Measurements from ENCODE around the gene SLC4A11. TPM values are rescaled to one million over a fixed set of nuclear protein-coding genes. Genes with fewer than 3 reads are reported as not detected.
A peak's percentile ranks its signal among the peaks of the same experiment; 100 is the strongest.

The SLC4A11 gene
- polyA plus RNA-seq, 2 of the 4 experiments (the other 2 are of a cell fraction), result 2.0 to 10.7 TPM

DNA sequence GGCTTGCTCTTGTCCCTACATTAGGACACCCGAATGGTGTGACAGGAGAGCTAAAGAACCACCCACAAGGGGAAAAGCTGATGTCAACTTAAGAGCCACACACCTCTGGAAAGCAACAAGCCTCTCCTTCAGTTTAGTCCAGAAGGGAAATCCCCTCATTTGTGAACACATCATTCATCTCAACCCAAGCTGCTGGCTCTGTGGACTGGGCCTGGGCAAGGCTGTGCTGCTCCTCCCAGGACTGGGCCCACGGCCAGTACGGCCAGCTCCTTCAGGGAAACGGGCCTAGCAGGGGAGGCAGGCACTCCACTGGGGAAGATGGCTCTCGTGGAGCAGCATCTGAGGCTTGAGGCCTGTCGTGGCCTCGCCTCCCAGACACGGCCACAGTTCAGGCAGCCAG lies 12.8 kb upstream of the SLC4A11 start:
- Histone ChIP-seq H3K4me2 (no peak overlapping the region), H3K4me3 (no peak overlapping the region), H3K27ac (no peak overlapping the region), H3K4me1 (no peaks in the 10 kb centered on the region), H3K9me3 (no peaks in the 10 kb centered on the region)
- no peak for FAIRE-seq
- ChIA-PET POLR2A (no interaction called here), CTCF (interaction anchor here (0.6 to 7.6 kb wide), 13 partner anchors 8 to 198 kb away, joined by 3 to 69 read pairs (median 4); partner anchors contain the start of gene SLC4A11)
- TF ChIP-seq MAFK (IDR thresholded peaks at IDR 0.05; ENCODE audit: partially characterized antibody), result no peak
- TF ChIP-seq MYC (IDR thresholded peaks at IDR 0.05; ENCODE audit: borderline replicate concordance, low read length), result no peak
- TF ChIP-seq FOSL2 (IDR thresholded peaks at IDR 0.05), result no peak
- TF ChIP-seq FOSL2 (CRISPR knock-in tag; IDR thresholded peaks at IDR 0.05), result no peak
- TF ChIP-seq CHD2 (IDR thresholded peaks at IDR 0.05; ENCODE audit: low read length, partially characterized antibody), result no peak
- TF ChIP-seq KDM1A (IDR thresholded peaks at IDR 0.05; ENCODE audit: low read depth), result no peak
- TF ChIP-seq, protein P1, sequence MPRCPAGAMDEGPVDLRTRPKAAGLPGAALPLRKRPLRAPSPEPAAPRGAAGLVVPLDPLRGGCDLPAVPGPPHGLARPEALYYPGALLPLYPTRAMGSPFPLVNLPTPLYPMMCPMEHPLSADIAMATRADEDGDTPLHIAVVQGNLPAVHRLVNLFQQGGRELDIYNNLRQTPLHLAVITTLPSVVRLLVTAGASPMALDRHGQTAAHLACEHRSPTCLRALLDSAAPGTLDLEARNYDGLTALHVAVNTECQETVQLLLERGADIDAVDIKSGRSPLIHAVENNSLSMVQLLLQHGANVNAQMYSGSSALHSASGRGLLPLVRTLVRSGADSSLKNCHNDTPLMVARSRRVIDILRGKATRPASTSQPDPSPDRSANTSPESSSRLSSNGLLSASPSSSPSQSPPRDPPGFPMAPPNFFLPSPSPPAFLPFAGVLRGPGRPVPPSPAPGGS (IDR thresholded peaks at IDR 0.05), result no peak
- TF ChIP-seq, protein P2, sequence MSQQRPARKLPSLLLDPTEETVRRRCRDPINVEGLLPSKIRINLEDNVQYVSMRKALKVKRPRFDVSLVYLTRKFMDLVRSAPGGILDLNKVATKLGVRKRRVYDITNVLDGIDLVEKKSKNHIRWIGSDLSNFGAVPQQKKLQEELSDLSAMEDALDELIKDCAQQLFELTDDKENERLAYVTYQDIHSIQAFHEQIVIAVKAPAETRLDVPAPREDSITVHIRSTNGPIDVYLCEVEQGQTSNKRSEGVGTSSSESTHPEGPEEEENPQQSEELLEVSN (IDR thresholded peaks at IDR 0.05; ENCODE audit: borderline replicate concordance, low read depth), result no peak
- TF ChIP-seq FOXS1 (CRISPR knock-in tag; IDR thresholded peaks at IDR 0.05), result no peak
- no peak for TF ChIP-seq HOXB5 (CRISPR knock-in tag; IDR thresholded peaks at IDR 0.05)
- TF ChIP-seq, protein P3, sequence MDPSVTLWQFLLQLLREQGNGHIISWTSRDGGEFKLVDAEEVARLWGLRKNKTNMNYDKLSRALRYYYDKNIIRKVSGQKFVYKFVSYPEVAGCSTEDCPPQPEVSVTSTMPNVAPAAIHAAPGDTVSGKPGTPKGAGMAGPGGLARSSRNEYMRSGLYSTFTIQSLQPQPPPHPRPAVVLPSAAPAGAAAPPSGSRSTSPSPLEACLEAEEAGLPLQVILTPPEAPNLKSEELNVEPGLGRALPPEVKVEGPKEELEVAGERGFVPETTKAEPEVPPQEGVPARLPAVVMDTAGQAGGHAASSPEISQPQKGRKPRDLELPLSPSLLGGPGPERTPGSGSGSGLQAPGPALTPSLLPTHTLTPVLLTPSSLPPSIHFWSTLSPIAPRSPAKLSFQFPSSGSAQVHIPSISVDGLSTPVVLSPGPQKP (IDR thresholded peaks at IDR 0.05; ENCODE audit: low read depth, low read length), result no peak
- TF ChIP-seq RNF2 (IDR thresholded peaks at IDR 0.05; ENCODE audit: borderline replicate concordance, low read depth), result no peak
- TF ChIP-seq HOXA7 (CRISPR knock-in tag; IDR thresholded peaks at IDR 0.05), result no peak
- TF ChIP-seq RAD21 (conservative IDR thresholded peaks at IDR 0.05 in 1 of 2, IDR thresholded peaks at IDR 0.05 in 1 of 2), result no peak
- TF ChIP-seq FOSB (CRISPR knock-in tag; IDR thresholded peaks at IDR 0.05), result no peak
- TF ChIP-seq TFCP2L1 (CRISPR knock-in tag; IDR thresholded peaks at IDR 0.05), result no peak
- TF ChIP-seq, protein P4, sequence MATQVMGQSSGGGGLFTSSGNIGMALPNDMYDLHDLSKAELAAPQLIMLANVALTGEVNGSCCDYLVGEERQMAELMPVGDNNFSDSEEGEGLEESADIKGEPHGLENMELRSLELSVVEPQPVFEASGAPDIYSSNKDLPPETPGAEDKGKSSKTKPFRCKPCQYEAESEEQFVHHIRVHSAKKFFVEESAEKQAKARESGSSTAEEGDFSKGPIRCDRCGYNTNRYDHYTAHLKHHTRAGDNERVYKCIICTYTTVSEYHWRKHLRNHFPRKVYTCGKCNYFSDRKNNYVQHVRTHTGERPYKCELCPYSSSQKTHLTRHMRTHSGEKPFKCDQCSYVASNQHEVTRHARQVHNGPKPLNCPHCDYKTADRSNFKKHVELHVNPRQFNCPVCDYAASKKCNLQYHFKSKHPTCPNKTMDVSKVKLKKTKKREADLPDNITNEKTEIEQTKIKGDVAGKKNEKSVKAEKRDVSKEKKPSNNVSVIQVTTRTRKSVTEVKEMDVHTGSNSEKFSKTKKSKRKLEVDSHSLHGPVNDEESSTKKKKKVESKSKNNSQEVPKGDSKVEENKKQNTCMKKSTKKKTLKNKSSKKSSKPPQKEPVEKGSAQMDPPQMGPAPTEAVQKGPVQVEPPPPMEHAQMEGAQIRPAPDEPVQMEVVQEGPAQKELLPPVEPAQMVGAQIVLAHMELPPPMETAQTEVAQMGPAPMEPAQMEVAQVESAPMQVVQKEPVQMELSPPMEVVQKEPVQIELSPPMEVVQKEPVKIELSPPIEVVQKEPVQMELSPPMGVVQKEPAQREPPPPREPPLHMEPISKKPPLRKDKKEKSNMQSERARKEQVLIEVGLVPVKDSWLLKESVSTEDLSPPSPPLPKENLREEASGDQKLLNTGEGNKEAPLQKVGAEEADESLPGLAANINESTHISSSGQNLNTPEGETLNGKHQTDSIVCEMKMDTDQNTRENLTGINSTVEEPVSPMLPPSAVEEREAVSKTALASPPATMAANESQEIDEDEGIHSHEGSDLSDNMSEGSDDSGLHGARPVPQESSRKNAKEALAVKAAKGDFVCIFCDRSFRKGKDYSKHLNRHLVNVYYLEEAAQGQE (IDR thresholded peaks at IDR 0.05), result no peak
- WGBS (ENCODE audit: missing lambda C conversion rate), result 86% methylated on average over 6 of the region's 8 CpGs
- ATAC-seq, result no peak
- no peak for DNase-seq (ENCODE audit: low read depth in 1 of 2, low spot score in 1 of 2)

DNA sequence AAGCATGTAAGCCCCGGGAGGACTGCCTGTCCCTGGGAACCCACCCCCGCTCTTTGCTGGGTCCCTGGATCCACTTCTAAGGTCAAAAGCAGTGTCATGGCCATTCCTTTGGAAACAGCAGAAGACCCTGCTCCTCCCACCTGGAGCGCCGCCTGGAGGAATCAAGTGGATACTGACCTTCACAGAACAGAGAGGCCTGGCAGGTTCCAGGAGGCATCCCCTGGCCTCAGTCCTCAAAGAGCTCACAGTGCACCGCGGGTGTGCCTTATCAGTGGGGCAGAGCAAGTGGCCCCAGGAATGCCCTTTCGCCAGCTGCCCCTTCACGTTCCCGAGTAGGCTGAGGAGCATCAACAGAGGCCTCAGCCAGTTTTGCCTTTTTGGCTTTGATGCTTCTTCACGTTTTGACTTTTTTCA lies 11.1 kb upstream of the SLC4A11 start:
- no peak overlapping the region for H3K4me2 ChIP-seq
- TF ChIP-seq RAD21 (conservative IDR thresholded peaks at IDR 0.05 in 1 of 2, IDR thresholded peaks at IDR 0.05 in 1 of 2) (peak; percentile 32 to 61; a peak in 3 of 5 replicates), SMC3 (IDR thresholded peaks at IDR 0.05) (peak; percentile 35; the same call in 1 of the 3 replicates), KDM5A (IDR thresholded peaks at IDR 0.05) (no peak)
- TF ChIP-seq, protein P5, sequence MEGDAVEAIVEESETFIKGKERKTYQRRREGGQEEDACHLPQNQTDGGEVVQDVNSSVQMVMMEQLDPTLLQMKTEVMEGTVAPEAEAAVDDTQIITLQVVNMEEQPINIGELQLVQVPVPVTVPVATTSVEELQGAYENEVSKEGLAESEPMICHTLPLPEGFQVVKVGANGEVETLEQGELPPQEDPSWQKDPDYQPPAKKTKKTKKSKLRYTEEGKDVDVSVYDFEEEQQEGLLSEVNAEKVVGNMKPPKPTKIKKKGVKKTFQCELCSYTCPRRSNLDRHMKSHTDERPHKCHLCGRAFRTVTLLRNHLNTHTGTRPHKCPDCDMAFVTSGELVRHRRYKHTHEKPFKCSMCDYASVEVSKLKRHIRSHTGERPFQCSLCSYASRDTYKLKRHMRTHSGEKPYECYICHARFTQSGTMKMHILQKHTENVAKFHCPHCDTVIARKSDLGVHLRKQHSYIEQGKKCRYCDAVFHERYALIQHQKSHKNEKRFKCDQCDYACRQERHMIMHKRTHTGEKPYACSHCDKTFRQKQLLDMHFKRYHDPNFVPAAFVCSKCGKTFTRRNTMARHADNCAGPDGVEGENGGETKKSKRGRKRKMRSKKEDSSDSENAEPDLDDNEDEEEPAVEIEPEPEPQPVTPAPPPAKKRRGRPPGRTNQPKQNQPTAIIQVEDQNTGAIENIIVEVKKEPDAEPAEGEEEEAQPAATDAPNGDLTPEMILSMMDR (IDR thresholded peaks at IDR 0.05), result peak; percentile 41
- DNase-seq (ENCODE audit: low read depth in 1 of 2, low spot score in 1 of 2) (peak; percentile 70 to 77), FAIRE-seq (no peak), ATAC-seq (peak; percentile 60 to 88)
- H3K4me3 ChIP-seq, result no peak overlapping the region
- H3K27ac ChIP-seq, result no peak overlapping the region
- POLR2A ChIA-PET, result no interaction called here
- H3K4me1 ChIP-seq, result peaks cover 5% of the 10 kb centered on the region; the same call in 1 of the 3 replicates
- CTCF ChIA-PET, result interaction anchor here (0.6 to 7.6 kb wide), 17 partner anchors 9 to 199 kb away, joined by 3 to 69 read pairs (median 4); partner anchors contain the start of genes ITPA and SLC4A11
- 36% methylated on average over 10 of the region's 10 CpGs for WGBS (ENCODE audit: missing lambda C conversion rate)
- no peaks in the 10 kb centered on the region for H3K9me3 ChIP-seq
